ENCODE data around the gene FAM124A. TPM values are rescaled to one million over a fixed set of nuclear protein-coding genes. Genes with fewer than 3 reads are reported as not detected.

FAM124A gene
- total RNA-seq, 1 experiment from 2014 or later = 3.1 TPM

DNA sequence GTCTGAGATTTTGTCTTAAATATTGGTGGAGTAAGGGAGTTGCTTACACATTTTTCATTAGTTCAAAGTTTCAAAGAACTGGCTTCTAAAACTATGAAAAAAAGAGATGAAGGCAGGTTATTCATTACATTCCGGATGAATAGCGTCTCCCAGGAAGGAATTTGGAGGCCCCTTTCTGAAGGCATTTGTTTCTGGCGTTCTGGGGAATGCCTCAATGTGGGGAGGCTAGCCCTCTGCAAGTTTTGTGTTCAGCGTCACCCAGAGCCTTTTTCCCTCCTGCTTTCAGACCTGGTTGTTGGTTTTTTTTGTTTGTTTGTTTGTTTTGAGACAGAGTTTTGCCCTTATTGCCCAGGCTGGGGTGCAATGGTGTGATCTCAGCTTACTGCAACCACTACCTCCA, 21.0 kb downstream of the FAM124A start:
- CTCF ChIA-PET = no interaction called here
- Histone ChIP-seq H3K9ac (ENCODE audit: low read length) (no peak overlapping the region), H3K36me3 (ENCODE audit: control insufficient read depth in 1 of 2, insufficient read depth in 2 of 2, low read length in 2 of 2) (no peaks in the 10 kb centered on the region), H3K4me1 (ENCODE audit: control insufficient read depth in 1 of 2, insufficient read depth in 2 of 2, low read length in 2 of 2) (no peaks in the 10 kb centered on the region), H3K4me2 (ENCODE audit: low read length) (no peak overlapping the region), H3K27me3 (ENCODE audit: insufficient read depth, low read length) (no peaks in the 10 kb centered on the region), H3K4me3 (replicated peaks in 1 of 2; ENCODE audit: low read depth in 1 of 2, low read length in 2 of 2) (no peak overlapping the region), H3K9me3 (ENCODE audit: control insufficient read depth in 1 of 2, insufficient read depth in 1 of 2, low read depth in 1 of 2, low read length in 2 of 2) (no peaks in the 10 kb centered on the region), H2AFZ (ENCODE audit: low read depth, low read length, poor library complexity, severe bottlenecking) (no peak overlapping the region), H3K27ac (ENCODE audit: low read depth, low read length) (no peak overlapping the region), H3K79me2 (ENCODE audit: insufficient read depth, low read length) (no peaks in the 10 kb centered on the region), H4K20me1 (ENCODE audit: insufficient read depth) (no peaks in the 10 kb centered on the region), H3K9me2 (ENCODE audit: insufficient read depth) (no peaks in the 10 kb centered on the region)
- RAD21 ChIA-PET (ENCODE audit: low non-redundant PET in 1 of 2, low total read pairs in 2 of 2, uncharacterized antibody in 2 of 2, unreplicated experiment in 2 of 2) = no interaction called here
- BruUV-seq (replicated peaks) = no TSS peak
- intact Hi-C loops (cut with micrococcal nuclease) = no loop called here
- no peak for ATAC-seq
- DNase-seq (ENCODE audit: low read depth, low spot score) = no peak
- TF ChIP-seq CEBPB (IDR thresholded peaks at IDR 0.05; ENCODE audit: low read depth) (no peak), POLR2A (IDR thresholded peaks at IDR 0.05; ENCODE audit: borderline replicate concordance, extremely low read depth, insufficient read depth, insufficient read length) (no peak), RAD21 (IDR thresholded peaks at IDR 0.05; ENCODE audit: low read depth) (no peak), JUND (IDR thresholded peaks at IDR 0.05) (no peak), TCF7L2 (IDR thresholded peaks at IDR 0.05; ENCODE audit: borderline replicate concordance, extremely low read depth, insufficient read depth, insufficient read length) (no peak), ELF1 (IDR thresholded peaks at IDR 0.05; ENCODE audit: borderline replicate concordance, low read depth) (no peak), YY1 (IDR thresholded peaks at IDR 0.05; ENCODE audit: extremely low read depth, insufficient replicate concordance, low read depth, low read length) (no peak), SP1 (IDR thresholded peaks at IDR 0.05; ENCODE audit: low read depth) (no peak), FOSL1 (IDR thresholded peaks at IDR 0.05; ENCODE audit: low read depth) (no peak)
- TF ChIP-seq, protein P1, sequence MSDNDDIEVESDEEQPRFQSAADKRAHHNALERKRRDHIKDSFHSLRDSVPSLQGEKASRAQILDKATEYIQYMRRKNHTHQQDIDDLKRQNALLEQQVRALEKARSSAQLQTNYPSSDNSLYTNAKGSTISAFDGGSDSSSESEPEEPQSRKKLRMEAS (IDR thresholded peaks at IDR 0.05) = no peak
- TF ChIP-seq, protein P2, sequence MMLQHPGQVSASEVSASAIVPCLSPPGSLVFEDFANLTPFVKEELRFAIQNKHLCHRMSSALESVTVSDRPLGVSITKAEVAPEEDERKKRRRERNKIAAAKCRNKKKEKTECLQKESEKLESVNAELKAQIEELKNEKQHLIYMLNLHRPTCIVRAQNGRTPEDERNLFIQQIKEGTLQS (IDR thresholded peaks at IDR 0.05) = no peak
- POLR2A ChIA-PET = no interaction called here

- Histone ChIP-seq H3K79me2 (ENCODE audit: insufficient read depth, low read length) (no peaks in the 10 kb centered on the region), H4K20me1 (ENCODE audit: insufficient read depth) (no peaks in the 10 kb centered on the region), H3K9ac (ENCODE audit: low read length) (no peak overlapping the region), H3K4me1 (ENCODE audit: control insufficient read depth in 1 of 2, insufficient read depth in 2 of 2, low read length in 2 of 2) (peaks cover 0 to under 1% of the 10 kb centered on the region in 2 experiments; a peak in 1 of 4 replicates), H3K27me3 (ENCODE audit: insufficient read depth, low read length) (no peaks in the 10 kb centered on the region), H3K4me2 (ENCODE audit: low read length) (no peak overlapping the region), H3K27ac (ENCODE audit: low read depth, low read length) (no peak overlapping the region), H2AFZ (ENCODE audit: low read depth, low read length, poor library complexity, severe bottlenecking) (no peak overlapping the region), H3K4me3 (replicated peaks in 1 of 2; ENCODE audit: low read depth in 1 of 2, low read length in 2 of 2) (no peak overlapping the region), H3K9me3 (ENCODE audit: control insufficient read depth in 1 of 2, insufficient read depth in 1 of 2, low read depth in 1 of 2, low read length in 2 of 2) (no peaks in the 10 kb centered on the region), H3K9me2 (ENCODE audit: insufficient read depth) (no peaks in the 10 kb centered on the region), H3K36me3 (ENCODE audit: control insufficient read depth in 1 of 2, insufficient read depth in 2 of 2, low read length in 2 of 2) (no peaks in the 10 kb centered on the region)
- RAD21 ChIA-PET (ENCODE audit: low non-redundant PET in 1 of 2, low total read pairs in 2 of 2, uncharacterized antibody in 2 of 2, unreplicated experiment in 2 of 2) = no interaction called here
- POLR2A ChIA-PET = no interaction called here
- DNase-seq (ENCODE audit: low read depth, low spot score) = no peak
- ATAC-seq = no peak
- no TSS peak for BruUV-seq (replicated peaks)
- CTCF ChIA-PET = no interaction called here
- intact Hi-C loops (cut with micrococcal nuclease) = no loop called here
- TF ChIP-seq CBX3 (IDR thresholded peaks at IDR 0.05; ENCODE audit: low read depth) = no peak
- TF ChIP-seq RAD21 (IDR thresholded peaks at IDR 0.05; ENCODE audit: low read depth) = no peak
- TF ChIP-seq ZFX (IDR thresholded peaks at IDR 0.05) = no peak
- no peak for TF ChIP-seq TCF7L2 (IDR thresholded peaks at IDR 0.05; ENCODE audit: borderline replicate concordance, extremely low read depth, insufficient read depth, insufficient read length)
- no peak for TF ChIP-seq YY1 (IDR thresholded peaks at IDR 0.05; ENCODE audit: extremely low read depth, insufficient replicate concordance, low read depth, low read length)
- TF ChIP-seq POLR2A (IDR thresholded peaks at IDR 0.05; ENCODE audit: borderline replicate concordance, extremely low read depth, insufficient read depth, insufficient read length) = no peak
- no peak for TF ChIP-seq EZH2 (IDR thresholded peaks at IDR 0.05)
- no peak for TF ChIP-seq SIN3A (IDR thresholded peaks at IDR 0.05; ENCODE audit: low read depth)
- no peak for TF ChIP-seq SP1 (IDR thresholded peaks at IDR 0.05; ENCODE audit: low read depth)
- TF ChIP-seq SRF (IDR thresholded peaks at IDR 0.05; ENCODE audit: low read depth) = no peak
- no peak for TF ChIP-seq FOSL1 (IDR thresholded peaks at IDR 0.05; ENCODE audit: low read depth)
- TF ChIP-seq ELF1 (IDR thresholded peaks at IDR 0.05; ENCODE audit: borderline replicate concordance, low read depth) = no peak
- TF ChIP-seq REST (IDR thresholded peaks at IDR 0.05; ENCODE audit: low read depth) = no peak
- no peak for TF ChIP-seq JUND (IDR thresholded peaks at IDR 0.05)
Measured at GRCh38 chr13:51243832-51244231, 21.6 kb downstream of the FAM124A start.
